Forelimb muscle (tissue), 1 donor: ENCODE results near the gene CNTF. TPM values are rescaled to one million over a fixed set of nuclear protein-coding genes. Genes with fewer than 3 reads are reported as not detected.

Source experiments
- DNase-seq: peaks from one replicate; pipeline ENCODE4 v3.0.0-alpha.2; 2013; ENCODE audit warnings: low read depth
- polyA plus RNA-seq: library from polyadenylated mRNA; unstranded; fragments of 120-200 nt; gene quantifications from one replicate; pipeline ENCODE4 v1.2.1, GENCODE V29; 2013; ENCODE audit not compliant: insufficient read length

The CNTF gene
- polyA plus RNA-seq, 1 donor: 0.71 TPM

DNA sequence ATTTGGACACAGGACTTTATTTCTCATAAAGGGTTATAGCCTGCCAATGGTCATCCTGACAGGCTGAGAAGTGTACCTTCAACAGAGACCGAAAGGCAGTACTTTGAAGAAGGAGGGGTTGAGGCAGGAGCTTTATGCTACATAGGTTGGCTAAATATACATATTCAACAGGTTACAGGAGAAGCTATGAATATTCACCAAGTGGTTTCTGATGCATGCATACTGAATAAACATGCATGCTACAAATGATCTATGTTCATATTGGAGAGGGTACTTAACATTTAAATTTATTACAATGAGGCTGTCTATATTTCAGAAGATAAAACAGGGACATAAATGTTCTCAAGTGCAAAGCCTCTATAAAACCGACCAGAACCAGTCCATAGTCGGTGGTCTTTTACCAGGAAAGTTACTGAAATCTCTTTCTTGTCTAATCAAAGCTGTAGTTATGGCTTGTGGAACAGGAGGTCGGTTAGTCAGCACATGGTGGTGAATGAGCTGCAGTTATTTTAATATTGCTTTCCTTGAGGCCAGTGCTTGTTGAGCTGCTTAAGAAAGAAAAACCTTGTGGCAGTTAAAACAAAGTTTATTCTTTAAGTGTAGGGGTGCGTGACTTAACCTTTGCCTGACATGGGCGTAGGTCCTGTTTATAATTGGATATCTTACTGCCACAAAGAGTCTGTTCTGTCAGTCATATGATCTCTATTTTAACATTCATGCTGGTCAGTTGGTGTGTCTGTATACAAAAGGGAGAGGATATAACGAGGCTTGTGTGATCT, 19.5 kb downstream of the CNTF start:
- no peak for DNase-seq

DNA sequence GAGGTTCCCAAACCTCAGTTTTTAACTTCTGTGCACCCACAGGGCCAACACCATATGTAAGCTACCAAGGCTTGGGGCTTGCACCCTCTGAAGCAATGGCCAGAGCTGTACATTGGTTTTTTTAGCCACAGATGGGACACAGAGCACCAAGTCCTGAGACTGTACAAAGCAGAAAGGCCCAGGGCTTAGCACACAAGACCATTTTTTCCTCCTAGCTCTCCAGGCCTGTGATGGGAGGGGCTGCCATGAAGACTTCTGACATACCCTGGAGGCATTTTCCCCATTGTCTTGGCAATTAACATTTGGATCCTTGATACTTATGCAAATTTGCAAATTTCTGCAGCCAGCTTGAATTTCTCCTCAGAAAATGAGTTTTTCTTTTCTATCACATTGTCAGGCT, 23.4 kb downstream of the CNTF start:
- DNase-seq: no peak

- DNase-seq: no peak
Measured at GRCh38 chr11:58647141-58647699, 24.8 kb downstream of the CNTF start.

DNA sequence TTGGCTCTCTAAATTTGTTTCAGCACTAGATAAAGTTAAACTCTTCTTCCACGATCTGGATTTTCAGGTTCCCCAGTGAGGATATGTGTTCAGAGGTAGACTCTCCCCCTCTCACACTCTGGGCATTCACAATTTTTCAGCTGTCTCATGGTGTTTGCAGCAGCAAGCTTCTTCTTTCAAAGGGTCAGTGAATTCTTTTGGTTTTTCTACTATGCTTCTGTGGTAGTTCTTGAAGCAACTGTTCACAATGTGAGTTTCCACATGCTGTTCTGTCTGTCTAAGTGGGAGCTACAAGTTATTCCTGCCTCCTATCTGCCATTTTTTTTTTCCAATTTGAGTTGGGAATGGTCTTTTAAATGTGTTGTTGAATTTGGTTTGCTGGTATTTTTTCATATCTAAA, 25.4 kb downstream of the CNTF start:
- no peak for DNase-seq

GRCh38 chr11:58649623-58650022, 27.2 kb downstream of the CNTF start:
- no peak for DNase-seq

GRCh38 chr11:58650496-58650895, 28.0 kb downstream of the CNTF start:
- DNase-seq: no peak

- no peak for DNase-seq
Measured at GRCh38 chr11:58652726-58653280, 30.3 kb downstream of the CNTF start.

- DNase-seq: peak; percentile 20
Measured at GRCh38 chr11:58654079-58654907, 31.8 kb downstream of the CNTF start.

DNA sequence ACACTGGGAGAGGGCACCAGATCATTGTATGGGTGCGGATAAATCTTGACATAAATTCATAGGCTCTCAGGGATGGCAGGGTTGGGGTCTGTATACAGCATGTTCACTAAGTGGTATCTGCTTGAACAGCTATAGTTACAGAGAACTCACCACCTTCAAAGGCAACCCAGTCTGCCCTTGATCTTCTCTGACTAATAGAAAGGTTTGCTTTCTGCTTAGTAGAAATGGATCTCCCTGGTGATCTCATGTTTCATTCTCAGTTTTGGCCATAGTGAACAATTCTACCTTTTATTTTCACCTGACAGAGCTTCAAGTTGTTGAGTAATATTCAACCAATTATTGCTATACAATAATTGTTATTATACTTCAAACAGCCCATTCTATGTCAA, 32.4 kb downstream of the CNTF start:
- DNase-seq: no peak

DNA sequence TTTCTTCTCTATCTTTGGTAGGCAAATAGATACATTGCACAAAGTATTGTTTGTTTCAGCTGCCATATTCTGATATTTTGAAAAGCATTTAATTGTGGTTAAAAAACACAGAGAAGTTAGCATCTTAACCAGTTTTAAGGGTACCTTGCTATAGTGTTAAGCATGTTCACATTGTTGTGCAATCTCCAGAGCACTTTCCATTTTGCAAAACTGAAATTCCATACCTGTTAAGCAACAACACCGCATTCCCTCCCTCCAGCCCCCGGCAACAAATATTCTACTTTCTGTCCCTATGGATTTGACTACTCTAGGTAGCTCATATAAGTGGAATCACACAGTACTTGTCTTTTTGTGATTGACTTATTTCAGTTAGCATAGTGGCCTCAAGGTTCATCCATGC, 33.9 kb downstream of the CNTF start:
- no peak for DNase-seq

DNA sequence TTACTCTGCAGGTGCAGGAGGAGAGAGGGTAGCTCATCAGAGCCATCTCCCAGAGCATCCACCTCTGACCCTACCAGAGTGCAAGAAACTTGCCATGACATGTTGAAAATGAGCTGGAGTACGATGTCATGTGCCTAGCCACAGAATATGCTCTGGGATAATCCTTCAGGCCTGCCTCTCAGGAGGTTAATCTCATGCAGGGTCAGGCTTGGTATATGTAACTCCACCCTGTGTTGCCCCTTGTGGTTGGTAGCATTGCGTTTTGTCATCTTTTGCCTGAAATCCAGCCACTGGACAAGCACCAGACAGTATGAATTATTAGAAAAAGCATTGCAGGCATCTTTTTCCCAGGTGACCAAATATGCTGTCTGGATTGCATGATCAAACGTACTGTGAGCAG, 36.2 kb downstream of the CNTF start:
- DNase-seq: no peak

DNA sequence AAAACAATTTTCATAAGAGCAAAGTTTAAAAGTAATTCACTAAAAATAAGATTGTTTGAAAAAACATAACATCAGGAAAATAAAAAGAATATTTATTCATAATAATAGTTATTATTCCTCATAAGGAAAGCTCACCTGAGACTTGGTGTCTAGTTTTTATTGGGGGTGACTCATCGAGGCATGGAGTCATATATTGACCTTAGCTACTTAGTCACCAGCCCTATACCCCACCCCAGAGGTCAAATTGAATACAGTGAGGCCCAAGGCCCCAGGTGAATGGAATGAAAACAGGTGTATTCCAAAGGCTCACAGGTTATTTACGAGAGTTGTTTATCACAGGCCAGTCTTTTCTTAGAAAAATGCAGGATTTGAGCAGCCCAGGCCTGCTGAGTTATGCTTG, 36.9 kb downstream of the CNTF start:
- no peak for DNase-seq

GRCh38 chr11:58659910-58660570, 37.6 kb downstream of the CNTF start:
- DNase-seq: no peak

DNA sequence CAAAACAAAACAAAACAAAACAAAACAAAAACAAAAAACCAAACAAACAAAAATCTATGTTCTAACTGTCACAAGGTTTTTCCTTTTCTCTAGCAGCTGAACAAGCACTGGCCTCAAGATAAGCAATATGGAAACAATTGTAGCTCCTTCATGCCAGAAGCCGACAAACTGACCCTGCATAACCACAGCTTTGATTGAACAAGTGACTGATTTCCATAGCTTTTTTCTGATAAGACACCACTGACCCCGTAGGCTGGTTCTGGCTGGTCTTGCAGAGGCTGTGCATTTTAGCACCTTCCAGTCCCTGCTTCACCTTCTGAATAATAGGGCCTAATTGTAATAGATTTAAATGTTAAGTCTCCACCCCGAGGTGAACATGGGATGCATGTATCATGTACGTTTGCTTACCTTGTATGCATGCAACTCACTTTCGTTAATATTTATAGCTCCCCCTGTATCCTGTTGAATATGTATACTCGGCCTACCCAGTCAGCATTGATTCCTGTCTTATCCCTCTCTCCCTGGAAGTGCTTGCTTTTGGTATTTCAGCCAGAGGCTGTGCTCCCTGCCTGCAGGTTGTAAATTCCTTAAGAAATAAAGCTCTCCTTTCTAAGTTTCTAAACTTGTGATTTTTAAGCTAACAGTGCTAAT, 49.6 kb downstream of the CNTF start:
- no peak for DNase-seq

GRCh38 chr11:58674609-58675008, 52.1 kb downstream of the CNTF start:
- no peak for DNase-seq

Other genes starting within 250 kb of the CNTF start
- not detected for gene OR5B3, start 215.8 kb upstream of the CNTF start, polyA plus RNA-seq
- gene OR5B2, start 194.5 kb upstream of the CNTF start, polyA plus RNA-seq: not detected
- not detected for gene OR5B12, start 180.4 kb upstream of the CNTF start, polyA plus RNA-seq
- not detected for gene OR5B21, start 114.6 kb upstream of the CNTF start, polyA plus RNA-seq
- gene LPXN, start 46.8 kb upstream of the CNTF start, polyA plus RNA-seq: 3.8 TPM
- 39.2 TPM for gene ZFP91, start 43.6 kb upstream of the CNTF start, polyA plus RNA-seq
- not detected for gene GLYAT, start 109.3 kb downstream of the CNTF start, polyA plus RNA-seq
- gene GLYATL2, start 222.0 kb downstream of the CNTF start, polyA plus RNA-seq: 1.3 TPM